Posterior vena cava (tissue), 2 donors: ENCODE results near the gene SNRK. TPM values are rescaled to one million over a fixed set of nuclear protein-coding genes. Genes with fewer than 3 reads are reported as not detected.
"Not testable (repeated sequence)": the region's sequence is repeated elsewhere in the genome, so short reads cannot be mapped to it uniquely, and the experiment has no call there.

Experiments used
- DNase-seq: peaks from one replicate; pipeline ENCODE4 v3.0.0-alpha.2; 2020; ENCODE audit warnings: low spot score
- intact Hi-C, 2 donors: fragments of 100-400 bp; cut with DNase I; formaldehyde crosslinking; loops; one replicate each; pipeline versions ENCODE4 v1.14.1 to v1.14.2; 2022 to 2023
- total RNA-seq, 2 donors: library from RNA; stranded (reverse); fragmentation: NEBNext Ultra II Directional; extraction: Animal tissue kit (Norgen Biotek cat#: 25700); gene quantifications; one replicate each; pipeline ENCODE4 v1.2.1, GENCODE V29; 2021
- donor health status: DM: yes; HTN: yes; CAD: no.
- donor health status: DM: yes; HTN: yes; CAD: no.

Gene SNRK
- total RNA-seq, 2 donors from 2014 or later: 34.8 to 49.3 TPM

- DNase-seq: no peak
- intact Hi-C loops: no loop called here
Measured at GRCh38 chr3:43338295-43338694, 52.0 kb downstream of the SNRK start.

DNA sequence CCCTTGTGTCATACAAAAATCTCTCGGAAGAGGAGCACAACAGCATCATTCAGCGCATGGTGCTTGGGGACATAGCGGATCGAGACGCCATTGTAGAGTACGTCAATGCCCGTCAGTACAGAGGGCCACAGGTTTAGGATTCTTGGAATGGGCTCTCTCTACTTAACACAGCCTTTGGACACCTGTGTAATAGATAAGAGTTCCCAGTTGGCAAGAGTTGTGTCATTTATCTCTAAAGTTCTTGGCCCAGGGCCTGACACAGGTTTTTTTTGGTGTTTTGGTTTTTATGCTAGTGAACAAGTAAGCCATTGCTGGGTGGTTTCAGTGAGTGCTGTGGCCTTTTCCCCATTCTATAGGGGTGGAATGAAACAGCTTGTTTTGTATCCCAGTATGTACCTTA is 54.1 kb downstream of the SNRK start:
- no peak for DNase-seq
- intact Hi-C loops: no loop called here

DNA sequence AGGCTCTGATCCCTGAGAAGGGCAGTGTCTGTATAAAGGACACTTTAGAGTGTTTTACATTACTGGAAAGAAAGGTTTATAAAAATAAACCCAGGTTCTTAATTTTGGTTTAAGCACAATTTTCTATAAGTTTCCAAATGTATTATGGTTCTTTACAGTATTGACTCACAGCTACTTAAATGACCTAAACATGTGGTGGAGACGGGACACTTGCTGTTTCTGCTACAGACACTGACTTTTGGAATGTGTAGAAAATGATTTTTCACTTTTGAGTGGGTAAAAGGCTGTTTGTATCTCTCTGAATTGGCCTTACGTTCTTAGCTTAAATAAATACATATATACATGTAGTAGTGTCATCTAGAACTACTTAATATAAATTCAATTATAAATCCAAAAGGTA is 55.4 kb downstream of the SNRK start:
- intact Hi-C loops: no loop called here
- DNase-seq: no peak

DNA sequence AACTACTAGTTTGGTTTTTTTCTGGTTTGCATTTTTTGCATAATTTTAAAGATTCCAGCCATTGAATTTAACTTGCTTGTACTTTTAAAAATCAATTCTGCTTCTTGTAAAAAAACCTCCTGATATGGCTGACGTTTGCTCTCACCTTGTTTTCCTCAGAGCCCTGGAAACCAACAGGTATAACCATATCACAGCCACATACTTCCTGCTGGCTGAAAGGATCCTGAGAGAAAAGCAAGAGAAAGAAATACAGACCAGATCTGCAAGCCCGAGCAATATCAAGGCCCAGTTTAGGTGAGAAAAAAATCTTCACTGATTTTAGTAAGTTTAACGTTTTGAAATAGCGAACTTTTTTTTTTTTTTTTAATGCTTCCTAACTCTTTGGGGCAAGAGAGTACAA is 56.8 kb downstream of the SNRK start:
- intact Hi-C loops: no loop called here

DNA sequence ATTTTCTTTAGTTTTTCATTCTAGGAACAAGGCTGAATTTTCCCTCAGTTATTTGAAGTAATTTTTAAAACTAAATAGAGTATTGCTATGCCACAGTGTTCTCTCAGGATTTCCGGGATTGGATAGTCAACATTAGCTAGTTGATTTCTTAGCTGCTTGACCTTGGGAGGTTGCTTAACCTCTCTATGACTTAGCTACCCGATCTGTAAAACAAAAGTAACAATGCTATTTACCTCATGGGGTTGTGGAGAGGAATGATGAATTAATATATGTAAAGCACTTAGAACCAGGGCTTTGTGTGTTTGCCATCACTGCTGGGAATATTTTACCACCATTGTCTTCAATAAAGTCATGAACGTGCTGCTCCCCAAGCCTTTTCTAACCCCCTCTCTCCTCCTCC is 57.5 kb downstream of the SNRK start:
- intact Hi-C loops: loop anchor here in 1 of 2 donors (2.0 kb wide), 1 partner anchor 45 kb away; no protein-coding TSS in a partner anchor
- no peak for DNase-seq

More for the DNA sequence above, 56.8 kb downstream of the SNRK start:
- no peak for DNase-seq

GRCh38 chr3:43344520-43344919 is 58.2 kb downstream of the SNRK start:
- no peak for DNase-seq
- intact Hi-C loops: loop anchor here in 1 of 2 donors (2.0 kb wide), 1 partner anchor 44 kb away; no protein-coding TSS in a partner anchor

- intact Hi-C loops: loop anchor here in 1 of 2 donors (2.0 kb wide), 1 partner anchor 44 kb away; no protein-coding TSS in a partner anchor
- DNase-seq: no peak
Measured at GRCh38 chr3:43345246-43345645, 58.9 kb downstream of the SNRK start.

GRCh38 chr3:43345877-43346276 is 59.5 kb downstream of the SNRK start:
- no peak for DNase-seq
- intact Hi-C loops: loop anchor here in 1 of 2 donors (2.0 kb wide), 1 partner anchor 43 kb away; no protein-coding TSS in a partner anchor

DNA sequence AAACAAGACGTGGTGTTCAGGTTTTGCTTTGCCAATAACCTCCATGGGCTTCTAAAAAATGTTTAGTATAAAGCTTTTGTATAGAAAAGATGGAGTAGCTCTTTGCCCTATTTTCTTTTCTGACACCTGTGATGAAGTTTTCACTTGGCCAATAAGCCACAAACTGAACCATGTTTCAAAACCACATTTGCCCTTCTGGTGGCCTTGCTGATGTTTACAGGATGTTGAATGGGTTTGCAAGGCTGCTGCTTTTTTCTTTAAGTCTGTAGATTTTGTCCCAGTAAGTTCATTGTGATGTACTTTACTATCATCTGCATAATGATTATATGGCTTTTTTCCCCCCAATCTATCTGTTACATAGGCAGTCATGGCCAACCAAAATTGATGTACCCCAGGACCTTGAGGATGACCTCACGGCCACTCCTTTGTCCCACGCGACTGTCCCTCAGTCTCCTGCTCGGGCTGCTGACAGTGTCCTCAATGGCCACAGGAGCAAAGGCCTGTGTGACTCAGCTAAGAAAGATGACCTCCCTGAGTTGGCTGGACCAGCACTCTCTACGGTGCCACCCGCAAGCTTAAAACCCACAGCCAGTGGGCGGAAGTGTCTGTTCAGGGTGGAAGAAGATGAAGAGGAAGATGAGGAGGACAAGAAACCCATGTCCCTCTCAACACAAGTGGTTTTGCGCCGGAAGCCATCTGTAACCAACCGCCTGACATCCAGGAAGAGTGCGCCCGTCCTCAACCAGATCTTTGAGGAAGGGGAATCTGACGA is 60.8 kb downstream of the SNRK start:
- DNase-seq: no peak
- intact Hi-C loops: no loop called here

DNA sequence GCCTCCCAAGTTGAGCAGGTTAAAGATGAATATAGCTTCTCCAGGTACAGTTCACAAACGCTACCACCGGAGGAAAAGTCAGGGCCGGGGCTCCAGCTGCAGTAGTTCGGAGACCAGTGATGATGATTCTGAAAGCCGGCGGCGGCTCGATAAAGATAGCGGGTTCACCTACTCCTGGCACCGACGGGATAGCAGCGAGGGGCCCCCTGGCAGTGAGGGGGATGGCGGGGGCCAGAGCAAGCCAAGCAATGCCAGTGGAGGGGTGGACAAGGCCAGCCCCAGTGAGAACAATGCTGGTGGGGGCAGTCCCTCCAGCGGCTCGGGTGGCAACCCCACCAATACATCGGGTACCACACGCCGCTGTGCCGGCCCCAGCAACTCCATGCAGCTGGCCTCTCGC is 61.4 kb downstream of the SNRK start:
- intact Hi-C loops: no loop called here
- no peak for DNase-seq

GRCh38 chr3:43348350-43348749 is 62.0 kb downstream of the SNRK start:
- intact Hi-C loops: no loop called here
- no peak for DNase-seq

GRCh38 chr3:43348852-43349574 is 62.7 kb downstream of the SNRK start:
- intact Hi-C loops: no loop called here
- DNase-seq: no peak

DNA sequence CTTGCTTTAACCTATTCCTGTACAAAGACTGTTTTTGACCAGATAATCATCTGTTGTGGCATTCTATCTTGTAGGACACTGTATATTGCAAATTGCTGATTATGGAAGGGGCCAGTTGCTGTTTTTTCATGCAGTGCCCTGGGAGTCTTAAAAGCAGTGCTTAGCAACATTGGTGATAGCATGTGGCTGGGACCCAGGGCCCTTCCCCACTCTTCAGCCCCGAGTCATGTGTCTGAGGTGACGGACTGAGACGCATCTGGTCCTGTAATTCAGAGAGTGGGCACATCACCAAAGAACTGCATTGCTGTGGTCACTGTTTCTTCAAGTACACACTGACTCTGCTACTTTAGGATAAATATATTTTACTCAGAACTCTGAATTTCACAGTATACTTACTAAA is 63.4 kb downstream of the SNRK start:
- no peak for DNase-seq
- intact Hi-C loops: no loop called here

DNA sequence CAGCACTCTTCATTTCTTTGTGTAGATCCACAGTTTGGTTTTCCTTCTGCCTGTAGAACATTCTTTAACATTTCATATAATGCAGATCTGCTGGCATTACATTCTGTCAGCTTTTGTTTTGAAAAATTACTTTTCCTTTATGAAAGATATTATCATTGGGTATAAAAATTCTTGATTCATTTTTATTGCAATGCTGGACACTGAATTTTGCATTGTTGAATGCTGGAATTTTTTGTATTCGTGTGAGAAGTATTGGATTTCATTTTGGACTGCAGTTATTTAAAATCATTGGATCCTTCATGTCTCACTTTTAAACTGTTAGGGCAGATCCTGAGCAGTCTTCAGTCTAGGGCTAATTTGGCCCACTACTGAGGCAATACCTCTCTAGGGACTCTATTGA is 67.1 kb downstream of the SNRK start:
- intact Hi-C loops: no loop called here
- no peak for DNase-seq

DNA sequence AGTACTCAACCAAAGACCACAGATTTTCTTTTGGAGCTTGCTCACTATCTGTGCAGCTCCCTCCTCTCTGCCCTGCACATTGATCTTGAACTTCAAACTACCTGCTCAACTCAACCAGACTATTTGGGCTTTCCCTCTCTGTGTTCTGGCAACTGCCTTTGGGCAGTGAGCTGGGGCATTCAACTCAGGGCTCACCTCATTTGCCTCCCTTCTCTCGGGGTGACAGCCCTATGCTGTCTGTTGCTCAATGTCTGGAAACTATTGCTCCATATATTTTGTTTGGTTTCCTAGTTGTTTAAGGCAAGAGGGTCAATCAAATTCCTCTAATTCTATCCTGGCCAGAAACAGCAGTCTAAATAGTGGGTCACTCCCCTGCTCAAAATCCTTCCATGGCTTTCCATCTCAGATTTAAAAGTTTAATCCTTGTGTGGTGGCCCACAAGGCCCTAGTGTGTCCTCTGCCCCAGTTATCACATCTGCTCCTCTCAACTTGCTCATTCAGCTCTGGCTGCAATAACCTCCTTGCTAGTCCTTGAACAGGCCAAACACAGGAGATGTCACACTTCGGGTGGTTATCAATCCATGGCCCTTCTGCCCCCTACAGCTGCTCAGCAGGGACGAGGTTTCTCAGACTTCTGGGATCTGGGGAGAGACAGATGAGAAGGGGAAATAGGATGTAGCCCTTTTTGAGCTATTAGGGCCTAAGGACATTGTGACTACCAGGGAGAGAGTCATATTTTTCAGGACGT is 67.8 kb downstream of the SNRK start:
- intact Hi-C loops: no loop called here
- no peak for DNase-seq

GRCh38 chr3:43356033-43356432 is 69.7 kb downstream of the SNRK start:
- intact Hi-C loops, DNase-seq: not testable (repeated sequence)

- intact Hi-C loops: no loop called here
- DNase-seq: no peak
Measured at GRCh38 chr3:43361077-43361476, 74.7 kb downstream of the SNRK start.

DNA sequence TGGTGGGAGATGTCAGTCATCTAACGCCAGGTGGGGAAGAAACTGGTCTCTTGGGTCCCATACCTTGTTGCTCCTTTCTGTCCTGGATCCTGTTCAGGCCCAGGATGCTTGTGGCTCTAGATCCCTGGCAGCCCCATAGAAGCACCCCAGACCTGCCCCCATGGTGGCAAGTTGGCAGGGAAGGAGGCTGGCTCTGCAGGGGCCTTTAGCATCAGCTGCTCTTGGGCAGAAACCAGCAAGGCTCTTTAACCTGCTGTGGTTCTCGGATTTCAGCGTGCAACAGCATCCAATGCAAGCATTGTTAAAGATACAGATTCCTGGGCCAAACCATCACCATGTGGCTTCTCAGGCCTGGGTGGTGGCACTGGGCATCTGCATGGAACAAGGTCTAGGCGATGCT is 75.8 kb downstream of the SNRK start:
- intact Hi-C loops: no loop called here
- DNase-seq: no peak

DNA sequence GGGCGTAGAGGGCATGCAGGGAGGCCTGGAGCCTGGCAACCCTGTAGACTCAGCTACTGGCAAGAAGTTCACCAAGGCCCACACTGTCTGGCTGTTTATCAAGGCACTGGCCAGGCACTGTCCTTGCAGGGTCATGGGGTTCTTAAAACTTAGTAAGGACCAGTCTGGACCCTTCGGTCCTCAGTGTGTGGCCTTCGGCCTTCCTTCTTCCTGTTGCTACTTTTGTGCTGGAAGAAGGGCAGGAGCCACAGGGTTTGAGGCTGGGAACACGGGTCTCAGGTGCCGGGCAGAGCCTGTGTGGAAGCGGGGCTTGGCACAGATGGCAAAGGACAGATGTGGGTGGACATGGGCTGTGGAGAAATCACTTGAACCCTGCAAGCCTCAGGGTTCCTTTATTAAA is 76.6 kb downstream of the SNRK start:
- DNase-seq: no peak
- intact Hi-C loops: no loop called here
